HG03521 (cell line): ENCODE data around the gene ITGAL.
"Not testable (repeated sequence)": the region's sequence is repeated elsewhere in the genome, so short reads cannot be mapped to it uniquely, and the experiment has no call there.

Experiments
- ATAC-seq: cut with Tn5 transposase; IDR thresholded peaks from one replicate; pipeline ENCODE4 v1.9.1; 2021; ENCODE audit warnings: mild to moderate bottlenecking, moderate library complexity; ENCODE audit not compliant: unreplicated experiment

The ITGAL gene

DNA sequence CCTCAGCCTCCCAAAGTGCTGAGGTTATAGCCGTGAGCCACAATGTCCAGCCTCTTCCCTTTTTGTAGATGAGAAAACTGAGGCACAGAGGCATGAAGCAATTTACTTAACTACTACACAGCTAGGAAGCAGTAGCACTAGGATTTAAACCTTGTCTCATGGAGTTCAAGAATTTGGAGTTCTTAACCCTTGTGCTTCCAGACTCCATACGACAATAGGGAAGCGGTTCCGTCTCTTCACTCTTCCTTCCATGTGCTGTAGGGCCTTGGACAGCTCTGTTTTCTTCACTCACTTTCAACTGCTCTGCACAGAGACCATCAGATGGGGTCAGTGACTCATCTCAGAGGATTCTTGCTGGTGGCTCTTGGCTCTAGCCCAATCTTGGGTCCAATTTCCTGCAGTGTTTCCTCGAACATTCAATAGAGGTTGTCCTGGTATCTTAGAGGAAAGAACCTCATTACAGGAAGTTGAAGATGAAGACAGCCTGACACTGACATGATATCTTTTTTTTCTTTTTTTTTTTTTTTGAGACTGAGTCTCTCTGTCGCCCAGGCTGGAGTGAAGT lies 19.3 kb downstream of the ITGAL start:
- ATAC-seq: no peak

DNA sequence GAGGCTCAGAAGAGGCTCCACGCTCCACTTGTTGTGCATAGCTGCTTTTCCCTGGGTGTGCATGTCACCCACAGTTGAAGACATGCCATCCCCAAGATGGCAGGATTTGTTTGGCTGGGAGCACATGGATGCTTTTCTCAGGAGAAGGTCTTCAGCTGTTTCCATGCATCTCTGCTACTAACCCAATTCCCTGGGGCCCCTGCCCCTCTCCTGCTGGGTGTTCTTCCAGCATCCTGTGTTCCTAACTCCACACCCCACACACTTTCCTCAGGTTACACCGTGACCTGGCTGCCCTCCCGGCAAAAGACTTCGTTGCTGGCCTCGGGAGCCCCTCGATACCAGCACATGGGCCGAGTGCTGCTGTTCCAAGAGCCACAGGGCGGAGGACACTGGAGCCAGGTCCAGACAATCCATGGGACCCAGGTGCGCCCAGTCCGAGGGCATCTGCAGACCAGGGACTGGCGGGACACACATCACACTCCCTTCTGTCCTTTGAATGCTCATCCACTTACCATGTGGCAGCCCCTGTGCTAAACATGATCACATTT lies 21.5 kb downstream of the ITGAL start:
- ATAC-seq: no peak

DNA sequence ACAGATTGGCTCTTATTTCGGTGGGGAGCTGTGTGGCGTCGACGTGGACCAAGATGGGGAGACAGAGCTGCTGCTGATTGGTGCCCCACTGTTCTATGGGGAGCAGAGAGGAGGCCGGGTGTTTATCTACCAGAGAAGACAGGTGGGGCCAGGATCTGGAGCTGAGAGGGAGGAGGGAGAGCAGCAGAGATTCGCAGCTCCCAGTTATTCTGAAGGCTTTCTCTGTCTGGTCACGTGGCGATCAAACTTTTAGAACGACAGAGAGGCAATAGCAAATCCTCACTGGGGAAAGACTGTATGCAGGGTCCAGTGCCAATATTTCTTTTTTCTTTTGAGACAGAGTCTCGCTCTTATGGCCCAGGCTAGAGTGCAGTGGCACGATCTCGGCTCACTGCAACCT lies 22.2 kb downstream of the ITGAL start:
- no peak for ATAC-seq

DNA sequence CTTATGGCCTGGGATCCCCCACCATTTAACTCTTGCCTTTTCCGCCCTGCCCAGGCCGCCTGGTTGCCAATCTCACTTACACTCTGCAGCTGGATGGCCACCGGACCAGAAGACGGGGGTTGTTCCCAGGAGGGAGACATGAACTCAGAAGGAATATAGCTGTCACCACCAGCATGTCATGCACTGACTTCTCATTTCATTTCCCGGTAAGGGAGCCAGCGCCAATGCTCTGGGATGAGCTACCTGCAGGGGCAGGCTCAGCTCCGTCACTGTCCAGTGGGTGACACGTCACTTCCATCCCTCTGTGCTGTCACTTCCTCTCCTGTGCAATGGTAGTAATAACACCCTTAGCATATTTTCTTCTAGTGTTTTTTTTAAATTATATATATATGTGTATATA lies 26.7 kb downstream of the ITGAL start:
- no peak for ATAC-seq

DNA sequence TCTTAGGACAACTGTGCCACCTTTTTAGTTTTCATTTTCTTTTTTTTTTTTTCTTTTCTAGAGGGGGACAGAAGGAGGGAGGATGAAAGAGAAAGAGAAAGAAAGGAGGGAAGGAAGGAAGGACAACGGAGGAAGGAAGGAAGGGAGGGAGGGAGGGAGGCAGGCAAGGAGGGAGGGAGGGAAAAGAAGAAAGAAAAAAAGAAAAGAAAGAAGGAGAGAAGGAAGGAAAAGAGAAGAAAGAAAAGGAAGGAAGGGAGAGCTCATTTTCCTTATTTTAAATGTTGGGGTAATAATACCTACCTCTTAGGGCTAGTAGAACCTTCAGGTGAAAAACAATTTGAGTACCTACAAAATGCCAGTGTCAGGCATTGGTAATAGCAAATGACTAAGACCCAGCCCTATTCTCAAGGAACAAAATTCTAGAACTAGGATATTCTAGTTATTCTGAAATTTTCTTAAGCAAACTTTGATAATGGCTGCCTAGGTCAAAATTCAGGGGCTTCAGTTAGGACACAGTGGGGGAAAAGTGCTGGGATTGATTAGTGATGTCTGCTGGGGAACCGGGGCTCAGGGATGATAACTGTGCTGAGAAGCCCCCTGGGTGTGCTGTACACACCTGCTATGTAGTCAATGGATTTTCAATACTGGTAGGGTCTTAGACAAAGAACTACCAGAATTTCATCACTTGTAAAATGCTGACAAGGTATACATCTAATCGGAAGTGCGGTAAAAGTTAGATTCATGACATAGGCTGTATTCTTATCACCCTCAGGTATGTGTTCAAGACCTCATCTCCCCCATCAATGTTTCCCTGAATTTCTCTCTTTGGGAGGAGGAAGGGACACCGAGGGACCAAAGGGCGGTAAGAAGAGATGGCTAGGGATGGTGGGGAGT lies 31.1 kb downstream of the ITGAL start:
- no peak for ATAC-seq

DNA sequence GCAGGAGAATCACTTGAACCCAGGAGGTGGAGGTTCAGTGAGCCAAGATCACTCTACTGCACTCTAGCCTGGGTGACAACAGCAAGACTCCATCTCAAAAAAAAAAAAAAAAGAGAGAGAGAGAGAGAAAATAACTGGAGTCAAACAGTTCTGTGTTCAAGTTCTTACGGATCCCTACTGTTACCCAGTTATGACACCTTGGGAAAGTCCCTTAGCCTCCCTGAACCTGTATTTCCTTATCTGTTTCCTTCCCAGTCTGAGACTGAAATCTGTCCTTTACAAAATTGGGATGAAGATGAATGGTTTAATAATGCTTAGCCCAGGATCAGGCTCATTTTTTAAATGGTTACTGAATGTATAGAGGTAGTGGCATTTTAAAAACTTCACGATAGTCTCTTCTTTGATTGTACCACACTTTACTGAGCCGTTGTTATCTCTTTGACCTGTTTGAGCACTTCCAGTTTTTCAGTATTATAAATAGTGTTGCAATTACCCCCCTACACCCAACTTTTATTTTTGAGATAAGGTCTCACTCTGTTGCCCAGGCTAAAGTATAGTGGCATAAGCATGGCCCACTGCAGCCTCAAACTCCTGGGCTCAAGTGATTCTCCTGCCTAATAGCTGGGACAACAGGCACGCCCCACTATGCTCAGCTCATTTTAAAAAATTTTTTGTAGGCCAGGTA lies 36.7 kb downstream of the ITGAL start:
- no peak for ATAC-seq

DNA sequence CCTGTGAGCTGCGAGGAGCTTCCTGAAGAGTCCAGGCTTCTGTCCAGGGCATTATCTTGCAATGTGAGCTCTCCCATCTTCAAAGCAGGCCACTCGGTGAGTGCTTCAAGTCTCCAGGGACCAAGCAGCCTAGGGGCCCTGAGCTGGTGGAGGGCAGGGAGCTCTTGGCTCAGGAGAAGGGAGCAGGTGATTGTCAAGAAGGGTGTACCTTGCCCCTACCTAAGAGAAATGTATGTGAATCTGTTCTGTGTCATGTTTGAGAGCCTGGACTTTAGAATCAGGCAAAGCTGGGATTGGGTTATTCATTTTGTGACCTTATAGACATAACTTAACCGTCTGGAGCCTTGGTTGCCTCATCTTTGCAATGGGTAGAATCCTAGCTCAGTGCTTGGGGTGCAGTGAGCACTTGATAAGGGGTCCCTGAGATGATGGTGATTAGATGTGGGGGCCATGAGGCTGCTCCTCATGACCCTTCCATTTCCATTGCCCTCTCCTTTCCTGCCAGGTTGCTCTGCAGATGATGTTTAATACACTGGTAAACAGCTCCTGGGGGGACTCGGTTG lies 37.9 kb downstream of the ITGAL start:
- ATAC-seq: no peak

DNA sequence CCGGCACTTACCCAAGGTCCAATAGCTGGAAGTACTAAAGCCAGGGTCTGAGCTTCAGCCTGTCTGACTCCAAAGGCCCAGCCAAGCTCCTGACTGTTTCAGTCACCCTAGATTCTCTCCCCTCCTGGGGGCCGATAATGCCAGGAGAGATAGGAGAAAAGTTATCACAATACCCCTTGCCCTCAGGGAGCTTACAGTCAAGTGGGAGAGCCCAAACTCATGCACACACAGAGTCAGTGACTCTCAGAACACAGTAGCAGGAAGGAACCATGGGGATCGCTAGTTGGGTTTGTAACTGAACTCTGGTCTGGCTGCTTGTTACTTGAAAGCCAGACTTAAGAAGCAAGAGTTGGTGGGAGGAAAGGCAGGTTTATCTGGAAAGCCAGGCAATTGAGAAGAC lies 39.0 kb downstream of the ITGAL start:
- no peak for ATAC-seq

DNA sequence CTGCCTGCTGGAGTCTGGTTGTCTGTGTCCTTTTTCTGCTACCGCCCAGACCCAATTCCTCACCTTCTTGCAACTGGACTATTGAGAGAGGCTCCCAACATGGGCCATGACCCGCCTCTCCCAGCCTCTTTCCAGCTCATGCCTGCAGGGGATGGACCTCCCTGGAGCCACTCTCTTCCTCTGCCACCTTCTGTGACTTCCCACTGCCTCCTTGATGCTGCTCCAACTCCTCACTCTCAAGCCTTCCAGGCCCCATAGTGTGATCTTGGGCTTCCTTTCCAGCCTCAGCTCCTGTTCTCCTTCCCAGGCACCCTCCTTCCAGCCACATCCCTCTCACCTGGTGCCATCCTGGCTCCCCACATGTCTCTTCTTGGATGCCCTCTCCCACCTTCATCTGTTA lies 42.7 kb downstream of the ITGAL start:
- ATAC-seq: no peak

DNA sequence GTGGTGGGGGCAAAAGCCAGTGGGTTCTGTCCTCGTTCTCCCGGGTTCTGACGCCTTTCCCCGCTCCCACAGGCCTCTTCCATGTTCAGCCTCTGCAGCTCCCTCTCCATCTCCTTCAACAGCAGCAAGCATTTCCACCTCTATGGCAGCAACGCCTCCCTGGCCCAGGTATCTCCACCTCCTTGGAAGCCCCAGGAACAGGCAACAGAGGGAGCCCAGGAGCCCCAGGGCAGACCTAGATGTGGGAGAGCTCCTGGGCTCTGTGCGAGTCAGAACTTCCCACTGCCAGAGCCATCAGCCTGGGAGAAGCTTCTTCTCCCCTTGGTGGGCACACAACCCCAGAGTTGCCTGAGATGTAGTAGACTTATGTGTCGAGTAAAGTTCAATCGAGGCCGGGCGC lies 46.0 kb downstream of the ITGAL start:
- ATAC-seq: no peak

DNA sequence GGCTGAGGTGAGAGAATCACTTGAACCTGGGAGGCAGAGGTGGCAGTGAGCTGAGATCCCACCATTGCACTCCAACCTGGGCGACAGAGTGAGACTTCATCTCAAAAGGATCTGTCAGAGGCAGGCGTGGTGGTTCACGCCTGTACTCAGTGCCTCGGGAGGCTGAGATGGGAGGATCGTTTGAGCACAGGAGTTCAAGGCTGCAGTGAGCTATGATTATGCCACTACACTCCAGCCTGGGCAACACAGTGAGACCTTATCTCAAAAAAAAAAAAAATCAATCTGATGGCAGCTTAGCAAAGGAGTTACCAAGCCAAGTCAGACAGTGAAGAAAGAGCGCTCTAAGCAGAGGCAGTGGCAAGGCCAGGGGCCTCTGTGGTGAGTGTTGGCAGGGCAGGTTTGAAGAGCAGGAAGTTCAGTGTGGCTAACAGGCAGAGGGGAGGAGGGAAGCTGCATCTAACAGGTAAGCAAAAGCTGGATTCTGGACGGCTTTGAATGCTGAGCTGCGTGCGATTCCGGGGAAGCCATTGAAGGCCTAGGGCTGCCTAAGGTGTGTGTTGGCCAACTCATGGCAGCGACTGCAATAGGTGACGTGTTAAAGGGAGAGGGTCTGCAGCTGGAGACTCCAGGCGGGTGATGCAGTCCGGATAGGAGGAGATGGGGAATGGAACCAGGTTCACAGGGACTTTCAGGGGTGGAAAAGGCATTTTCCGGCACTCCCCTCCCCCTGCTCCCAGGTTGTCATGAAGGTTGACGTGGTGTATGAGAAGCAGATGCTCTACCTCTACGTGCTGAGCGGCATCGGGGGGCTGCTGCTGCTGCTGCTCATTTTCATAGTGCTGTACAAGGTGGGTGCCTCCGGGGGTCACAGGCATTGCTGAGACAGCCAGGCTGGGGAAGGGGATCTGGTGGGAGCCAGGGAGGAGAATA lies 46.8 kb downstream of the ITGAL start:
- no peak for ATAC-seq

DNA sequence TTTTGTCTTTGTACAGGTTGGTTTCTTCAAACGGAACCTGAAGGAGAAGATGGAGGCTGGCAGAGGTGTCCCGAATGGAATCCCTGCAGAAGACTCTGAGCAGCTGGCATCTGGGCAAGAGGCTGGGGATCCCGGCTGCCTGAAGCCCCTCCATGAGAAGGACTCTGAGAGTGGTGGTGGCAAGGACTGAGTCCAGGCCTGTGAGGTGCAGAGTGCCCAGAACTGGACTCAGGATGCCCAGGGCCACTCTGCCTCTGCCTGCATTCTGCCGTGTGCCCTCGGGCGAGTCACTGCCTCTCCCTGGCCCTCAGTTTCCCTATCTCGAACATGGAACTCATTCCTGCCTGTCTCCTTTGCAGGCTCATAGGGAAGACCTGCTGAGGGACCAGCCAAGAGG lies 48.9 kb downstream of the ITGAL start:
- no peak for ATAC-seq

DNA sequence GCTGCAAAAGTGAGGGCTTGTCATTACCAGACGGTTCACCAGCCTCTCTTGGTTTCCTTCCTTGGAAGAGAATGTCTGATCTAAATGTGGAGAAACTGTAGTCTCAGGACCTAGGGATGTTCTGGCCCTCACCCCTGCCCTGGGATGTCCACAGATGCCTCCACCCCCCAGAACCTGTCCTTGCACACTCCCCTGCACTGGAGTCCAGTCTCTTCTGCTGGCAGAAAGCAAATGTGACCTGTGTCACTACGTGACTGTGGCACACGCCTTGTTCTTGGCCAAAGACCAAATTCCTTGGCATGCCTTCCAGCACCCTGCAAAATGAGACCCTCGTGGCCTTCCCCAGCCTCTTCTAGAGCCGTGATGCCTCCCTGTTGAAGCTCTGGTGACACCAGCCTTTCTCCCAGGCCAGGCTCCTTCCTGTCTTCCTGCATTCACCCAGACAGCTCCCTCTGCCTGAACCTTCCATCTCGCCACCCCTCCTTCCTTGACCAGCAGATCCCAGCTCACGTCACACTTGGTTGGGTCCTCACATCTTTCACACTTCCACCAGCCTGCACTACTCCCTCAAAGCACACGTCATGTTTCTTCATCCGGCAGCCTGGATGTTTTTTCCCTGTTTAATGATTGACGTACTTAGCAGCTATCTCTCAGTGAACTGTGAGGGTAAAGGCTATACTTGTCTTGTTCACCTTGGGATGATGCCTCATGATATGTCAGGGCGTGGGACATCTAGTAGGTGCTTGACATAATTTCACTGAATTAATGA lies 49.5 kb downstream of the ITGAL start:
- no peak for ATAC-seq

DNA sequence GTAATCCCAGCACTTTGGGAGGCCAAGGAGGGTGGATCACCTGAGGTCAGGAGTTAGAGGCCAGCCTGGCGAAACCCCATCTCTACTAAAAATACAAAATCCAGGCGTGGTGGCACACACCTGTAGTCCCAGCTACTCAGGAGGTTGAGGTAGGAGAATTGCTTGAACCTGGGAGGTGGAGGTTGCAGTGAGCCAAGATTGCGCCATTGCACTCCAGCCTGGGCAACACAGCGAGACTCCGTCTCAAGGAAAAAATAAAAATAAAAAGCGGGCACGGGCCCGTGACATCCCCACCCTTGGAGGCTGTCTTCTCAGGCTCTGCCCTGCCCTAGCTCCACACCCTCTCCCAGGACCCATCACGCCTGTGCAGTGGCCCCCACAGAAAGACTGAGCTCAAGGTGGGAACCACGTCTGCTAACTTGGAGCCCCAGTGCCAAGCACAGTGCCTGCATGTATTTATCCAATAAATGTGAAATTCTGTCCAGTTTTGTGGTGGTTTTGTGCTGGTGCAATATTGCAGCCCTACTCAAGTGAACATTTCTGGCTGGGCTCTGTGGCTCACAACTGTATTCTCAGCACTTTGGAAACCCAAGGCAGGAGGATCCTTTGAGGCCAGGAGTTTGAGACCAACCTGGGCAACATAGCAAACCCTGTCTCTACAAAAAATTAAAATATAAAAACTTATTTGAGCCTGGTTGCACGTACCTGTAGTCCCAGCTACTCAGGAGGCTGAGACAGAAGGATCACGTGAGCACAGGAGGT lies 50.3 kb downstream of the ITGAL start:
- not testable (repeated sequence) for ATAC-seq

DNA sequence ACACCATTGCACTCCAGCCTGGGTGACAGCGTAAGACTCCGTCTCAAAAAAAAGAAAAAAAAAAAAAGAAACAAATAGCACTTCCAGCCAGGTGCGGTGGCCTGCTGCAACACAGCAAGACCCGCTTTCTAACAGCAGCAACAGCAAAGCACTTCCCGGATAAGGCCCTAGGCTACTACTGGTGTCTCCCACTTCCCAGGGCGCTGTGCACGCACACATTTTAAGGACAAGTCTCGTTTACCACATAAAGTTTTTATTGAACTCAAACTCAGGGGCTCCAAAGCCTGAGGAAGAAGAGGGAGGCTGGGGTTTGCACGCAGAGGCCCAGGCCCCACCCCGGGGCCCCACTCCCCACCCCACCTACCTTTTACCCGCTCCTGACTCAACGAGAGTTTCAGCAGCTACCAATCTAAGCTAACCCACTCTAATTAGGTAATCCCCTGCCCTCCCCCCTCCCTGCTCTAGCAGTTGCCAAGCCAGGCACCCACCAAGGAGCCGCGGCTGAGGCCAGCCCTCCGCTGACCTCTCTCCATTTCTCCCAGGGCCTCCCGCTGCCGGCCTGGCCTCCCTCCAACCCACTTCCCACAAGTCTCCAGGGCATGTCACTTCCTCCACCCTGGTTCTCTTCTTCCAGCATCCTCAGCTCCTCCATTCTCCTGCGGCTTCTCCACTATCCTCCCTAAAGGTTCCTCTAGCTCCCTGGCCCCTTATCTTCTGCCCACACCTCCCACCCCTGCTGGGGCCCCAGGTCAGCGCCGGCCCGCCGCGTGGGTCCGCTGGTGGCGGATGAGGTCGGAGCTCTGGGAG lies 51.4 kb downstream of the ITGAL start:
- no peak for ATAC-seq

DNA sequence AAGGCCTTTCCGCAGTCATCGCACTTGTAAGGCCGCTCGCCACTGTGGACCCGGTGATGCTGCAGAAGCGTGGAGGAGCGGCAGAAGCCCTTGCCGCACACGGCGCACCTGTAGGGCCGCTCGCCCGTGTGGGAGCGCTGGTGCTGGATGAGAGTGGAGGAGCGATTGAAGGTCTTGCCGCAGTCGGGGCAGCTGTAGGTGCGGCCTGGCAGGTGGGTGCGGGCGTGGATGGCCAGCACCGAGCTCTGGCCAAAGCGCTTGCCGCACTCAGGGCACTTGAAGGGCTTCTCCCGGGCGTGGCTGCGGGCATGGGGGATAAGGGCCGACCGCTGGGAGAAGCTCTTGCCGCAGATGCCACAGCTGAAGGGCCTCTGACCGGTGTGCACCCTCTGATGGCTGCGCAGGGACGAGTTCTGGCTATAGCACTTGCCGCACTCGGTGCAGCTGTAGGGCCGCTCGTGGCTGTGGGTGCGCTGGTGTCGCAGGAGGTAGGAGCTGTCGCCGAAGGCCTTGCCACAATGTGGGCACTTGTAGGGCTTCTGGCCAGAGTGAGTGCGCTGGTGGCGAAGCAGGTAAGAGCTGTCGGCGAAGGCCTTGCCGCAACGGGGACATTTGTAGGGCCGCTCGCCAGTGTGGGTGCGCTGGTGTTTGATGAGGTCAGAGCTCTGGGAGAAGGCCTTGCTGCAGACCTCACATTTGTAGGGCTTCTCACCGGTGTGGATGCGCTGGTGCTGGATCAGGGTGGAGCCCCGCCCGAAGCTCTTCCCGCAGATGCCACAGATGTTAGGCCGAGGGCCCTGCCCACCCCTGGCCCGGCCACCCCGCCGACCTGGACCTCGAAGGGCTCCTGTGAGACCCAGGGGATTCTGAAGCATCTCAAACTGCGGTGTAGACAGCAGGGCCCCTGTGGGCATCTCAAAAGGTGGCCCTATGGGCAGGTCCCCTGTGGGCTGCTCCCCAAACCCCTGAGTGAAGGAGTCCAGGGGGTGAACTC lies 52.3 kb downstream of the ITGAL start:
- ATAC-seq: no peak

DNA sequence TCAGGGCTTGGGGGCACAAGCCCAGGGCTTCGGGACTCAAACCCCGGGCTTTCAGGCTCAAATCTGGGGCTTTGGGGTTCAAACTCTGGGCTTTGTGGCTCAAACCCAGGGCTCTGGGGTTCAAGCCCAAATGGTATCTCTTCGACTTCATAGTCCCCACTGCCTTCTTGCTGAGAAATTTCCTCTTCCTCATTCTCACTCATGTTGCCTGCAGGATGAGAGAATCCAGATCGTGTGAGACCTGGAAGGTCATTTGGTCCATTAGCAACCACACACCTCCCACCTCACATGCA lies 53.2 kb downstream of the ITGAL start:
- no peak for ATAC-seq
